ENCODE data around the gene TSC2.

DNA sequence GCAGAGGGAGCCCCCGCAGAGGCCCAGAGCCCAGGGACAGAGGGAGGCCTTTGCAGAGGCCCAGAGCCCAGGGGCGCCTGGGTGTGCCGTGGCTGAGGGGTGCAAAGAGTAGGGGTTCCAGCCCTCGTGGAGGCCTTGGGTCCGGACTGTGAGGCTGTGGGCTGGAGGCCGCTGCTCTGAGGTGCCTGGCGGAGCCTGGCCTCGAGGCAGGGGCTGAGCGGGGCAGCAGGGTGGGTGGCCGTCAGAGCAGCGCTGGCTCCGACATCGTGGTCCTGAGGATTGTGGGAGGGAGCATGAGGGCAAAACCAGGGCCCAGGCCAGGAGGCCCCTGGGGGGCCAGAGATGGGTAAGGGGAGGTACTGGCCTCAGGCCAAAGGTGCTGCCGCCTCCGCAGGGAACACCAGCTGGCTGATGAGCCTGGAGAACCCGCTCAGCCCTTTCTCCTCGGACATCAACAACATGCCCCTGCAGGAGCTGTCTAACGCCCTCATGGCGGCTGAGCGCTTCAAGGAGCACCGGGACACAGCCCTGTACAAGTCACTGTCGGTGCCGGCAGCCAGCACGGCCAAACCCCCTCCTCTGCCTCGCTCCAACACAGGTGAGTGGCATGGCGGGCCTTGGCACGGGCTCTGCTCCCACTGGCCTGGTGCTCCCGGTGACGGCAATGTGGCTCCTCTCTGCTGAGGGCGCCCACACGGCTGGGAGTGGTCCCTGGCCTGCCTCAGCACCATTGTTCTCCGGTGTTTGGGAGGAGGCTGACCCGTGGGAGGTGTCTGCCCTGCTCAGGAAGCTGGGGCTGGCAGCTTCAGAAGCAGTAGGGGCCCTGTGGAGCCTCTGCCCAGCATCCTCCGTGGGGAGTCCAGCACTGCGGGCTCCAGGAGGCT, 33.7 kb downstream of the TSC2 start:
- TF ChIP-seq, protein P1, sequence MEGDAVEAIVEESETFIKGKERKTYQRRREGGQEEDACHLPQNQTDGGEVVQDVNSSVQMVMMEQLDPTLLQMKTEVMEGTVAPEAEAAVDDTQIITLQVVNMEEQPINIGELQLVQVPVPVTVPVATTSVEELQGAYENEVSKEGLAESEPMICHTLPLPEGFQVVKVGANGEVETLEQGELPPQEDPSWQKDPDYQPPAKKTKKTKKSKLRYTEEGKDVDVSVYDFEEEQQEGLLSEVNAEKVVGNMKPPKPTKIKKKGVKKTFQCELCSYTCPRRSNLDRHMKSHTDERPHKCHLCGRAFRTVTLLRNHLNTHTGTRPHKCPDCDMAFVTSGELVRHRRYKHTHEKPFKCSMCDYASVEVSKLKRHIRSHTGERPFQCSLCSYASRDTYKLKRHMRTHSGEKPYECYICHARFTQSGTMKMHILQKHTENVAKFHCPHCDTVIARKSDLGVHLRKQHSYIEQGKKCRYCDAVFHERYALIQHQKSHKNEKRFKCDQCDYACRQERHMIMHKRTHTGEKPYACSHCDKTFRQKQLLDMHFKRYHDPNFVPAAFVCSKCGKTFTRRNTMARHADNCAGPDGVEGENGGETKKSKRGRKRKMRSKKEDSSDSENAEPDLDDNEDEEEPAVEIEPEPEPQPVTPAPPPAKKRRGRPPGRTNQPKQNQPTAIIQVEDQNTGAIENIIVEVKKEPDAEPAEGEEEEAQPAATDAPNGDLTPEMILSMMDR (IDR thresholded peaks at IDR 0.05): no peak
- TF ChIP-seq POLR2A (IDR thresholded peaks at IDR 0.05): no peak
